HFFc6 (cell line): ENCODE measurements around the gene SNAPIN. TPM values are rescaled to one million over a fixed set of nuclear protein-coding genes. Genes with fewer than 3 reads are reported as not detected.

ENCODE experiments used
- DNase-seq: peaks from one replicate; pipeline ENCODE4 v3.0.0-alpha.2; 2018
- H3K27ac Mint-ChIP-seq: 2 replicates; pipeline ENCODE4 v1.8.0; 2020; ENCODE audit warnings: mild to moderate bottlenecking, mixed read lengths
- H3K27me3 Mint-ChIP-seq: 2 replicates; pipeline ENCODE4 v1.8.0; 2021; ENCODE audit warnings: mild to moderate bottlenecking, moderate library complexity, mixed read lengths; ENCODE audit not compliant: insufficient read depth
- H3K36me3 Mint-ChIP-seq: 2 replicates; pipeline ENCODE4 v1.8.0; 2021; ENCODE audit warnings: low read depth, mixed read lengths
- H3K4me1 Mint-ChIP-seq: 2 replicates; pipeline ENCODE4 v1.8.0; 2020; ENCODE audit warnings: low read depth, mixed read lengths
- H3K4me3 Mint-ChIP-seq: 2 replicates; pipeline ENCODE4 v1.8.0; 2020; ENCODE audit warnings: mild to moderate bottlenecking, moderate library complexity, mixed read lengths
- H3K9me3 Mint-ChIP-seq: 2 replicates; pipeline ENCODE4 v1.8.0; 2020; ENCODE audit warnings: mild to moderate bottlenecking, mixed read lengths
- CTCF ChIP-seq: fragments of 200-600 bp; sonication (generic); IDR thresholded peaks from 2 replicates; pipeline ENCODE4 v1.5.0; 2021; ENCODE audit warnings: antibody characterized with exemption, mild to moderate bottlenecking
- total RNA-seq, 6 experiments: library from RNA; stranded (reverse); fragmentation: NEBNext Ultra II Directional; extraction: Animal tissue kit (Norgen Biotek cat#: 25700); gene quantifications; 2 replicates in 1 of 6; 3 replicates in 5 of 6; pipeline ENCODE4 v1.2.3, GENCODE V29; 2021

The SNAPIN gene
- total RNA-seq, 6 experiments from 2014 or later = 40.7 to 46.7 (median 42.4) TPM

DNA sequence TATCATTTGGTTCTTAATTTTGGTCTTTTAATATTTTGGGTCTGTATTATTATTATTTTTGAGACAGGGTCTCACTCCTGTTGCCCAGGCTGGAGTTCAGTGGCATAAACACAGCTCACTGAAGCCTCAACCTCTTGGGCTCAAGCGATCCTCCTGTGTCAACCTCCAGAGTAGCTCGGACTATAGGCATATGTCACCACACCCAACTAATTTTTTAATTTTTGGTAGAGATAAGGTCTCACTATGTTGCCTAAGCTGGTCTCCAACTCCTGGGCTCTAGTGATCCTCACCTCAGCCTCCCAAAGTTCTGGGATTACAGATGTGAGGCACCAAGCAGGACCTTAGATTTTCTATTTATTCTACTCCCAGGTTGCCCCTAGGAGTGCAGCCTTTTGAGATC is 15.0 kb downstream of the SNAPIN start:
- Mint-ChIP-seq H3K9me3 (no peaks in the 10 kb centered on the region), H3K4me1 (peaks cover 31% of the 10 kb centered on the region), H3K27me3 (peaks cover 10% of the 10 kb centered on the region), H3K27ac (no peak overlapping the region), H3K4me3 (peak overlapping the region; percentile 60), H3K36me3 (no peaks in the 10 kb centered on the region; the same call in 1 of the 2 replicates)
- DNase-seq = no peak
- TF ChIP-seq CTCF = no peak

DNA sequence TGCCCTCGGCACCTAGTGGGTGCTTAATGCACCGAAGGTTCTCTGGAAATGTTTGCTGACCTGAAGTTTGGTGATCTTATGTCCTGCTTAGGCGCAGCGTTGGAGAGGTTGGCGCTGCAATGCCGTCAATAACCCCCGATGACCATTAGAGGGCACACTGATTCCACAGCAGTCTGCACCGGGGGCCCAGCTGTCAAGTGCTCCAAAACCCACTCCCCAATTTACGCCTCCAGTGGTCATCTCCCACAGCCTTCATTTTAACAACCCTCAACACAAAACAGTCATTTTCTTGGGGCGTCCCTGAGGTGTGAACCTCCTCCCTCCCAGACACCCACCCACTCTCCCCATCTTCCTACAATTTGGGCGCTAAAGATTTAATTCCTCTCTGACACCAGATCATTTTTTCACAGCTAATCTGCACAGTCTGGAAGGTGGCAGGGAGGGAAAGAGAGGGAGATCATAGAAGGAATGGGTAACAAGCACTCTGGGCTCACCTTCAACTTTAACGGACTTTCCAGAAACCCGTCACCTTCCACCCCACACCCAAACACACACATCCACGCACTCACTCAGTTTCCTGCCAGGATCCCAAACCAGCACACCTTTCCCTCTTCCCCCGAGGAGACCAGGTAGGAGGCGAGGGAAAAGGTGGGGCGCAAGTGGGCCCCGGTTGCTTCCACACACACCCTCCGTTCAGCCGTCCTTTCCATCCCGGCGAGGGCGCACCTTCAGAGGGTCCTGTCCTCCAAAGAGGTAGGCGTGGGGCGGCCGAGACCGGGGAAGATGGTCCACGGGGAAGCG is 19.4 kb downstream of the SNAPIN start:
- H3K27me3 Mint-ChIP-seq = peaks cover 43% of the 10 kb centered on the region
- no peak for DNase-seq

DNA sequence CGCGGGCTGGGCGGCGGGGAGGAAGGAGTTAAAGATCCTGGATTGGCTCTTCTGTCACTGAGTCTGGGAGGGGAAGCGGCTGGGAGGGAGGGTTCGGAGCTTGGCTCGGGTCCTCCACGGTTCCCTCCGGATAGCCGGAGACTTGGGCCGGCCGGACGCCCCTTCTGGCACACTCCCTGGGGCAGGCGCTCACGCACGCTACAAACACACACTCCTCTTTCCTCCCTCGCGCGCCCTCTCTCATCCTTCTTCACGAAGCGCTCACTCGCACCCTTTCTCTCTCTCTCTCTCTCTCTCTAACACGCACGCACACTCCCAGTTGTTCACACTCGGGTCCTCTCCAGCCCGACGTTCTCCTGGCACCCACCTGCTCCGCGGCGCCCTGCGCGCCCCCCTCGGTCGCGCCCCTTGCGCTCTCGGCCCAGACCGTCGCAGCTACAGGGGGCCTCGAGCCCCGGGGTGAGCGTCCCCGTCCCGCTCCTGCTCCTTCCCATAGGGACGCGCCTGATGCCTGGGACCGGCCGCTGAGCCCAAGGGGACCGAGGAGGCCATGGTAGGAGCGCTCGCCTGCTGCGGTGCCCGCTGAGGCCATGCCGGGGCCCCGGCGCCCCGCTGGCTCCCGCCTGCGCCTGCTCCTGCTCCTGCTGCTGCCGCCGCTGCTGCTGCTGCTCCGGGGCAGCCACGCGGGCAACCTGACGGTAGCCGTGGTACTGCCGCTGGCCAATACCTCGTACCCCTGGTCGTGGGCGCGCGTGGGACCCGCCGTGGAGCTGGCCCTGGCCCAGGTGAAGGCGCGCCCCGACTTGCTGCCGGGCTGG is 20.2 kb downstream of the SNAPIN start, which contains the start of gene NPR1:
Gene NPR1 (plus strand): TSS at position 170 of the 818 bp plus-strand sequence. CDS start 421 bp downstream, at position 591.
- no peak for DNase-seq
- H3K27me3 Mint-ChIP-seq = peaks cover 43% of the 10 kb centered on the region

More for the DNA sequence above, 19.4 kb downstream of the SNAPIN start:
- Mint-ChIP-seq H3K36me3 (no peaks in the 10 kb centered on the region), H3K27ac (no peak overlapping the region), H3K9me3 (no peaks in the 10 kb centered on the region), H3K4me1 (peaks cover 21% of the 10 kb centered on the region), H3K4me3 (peak overlapping the region; percentile 85)
- peak; percentile 90 for TF ChIP-seq CTCF

DNA sequence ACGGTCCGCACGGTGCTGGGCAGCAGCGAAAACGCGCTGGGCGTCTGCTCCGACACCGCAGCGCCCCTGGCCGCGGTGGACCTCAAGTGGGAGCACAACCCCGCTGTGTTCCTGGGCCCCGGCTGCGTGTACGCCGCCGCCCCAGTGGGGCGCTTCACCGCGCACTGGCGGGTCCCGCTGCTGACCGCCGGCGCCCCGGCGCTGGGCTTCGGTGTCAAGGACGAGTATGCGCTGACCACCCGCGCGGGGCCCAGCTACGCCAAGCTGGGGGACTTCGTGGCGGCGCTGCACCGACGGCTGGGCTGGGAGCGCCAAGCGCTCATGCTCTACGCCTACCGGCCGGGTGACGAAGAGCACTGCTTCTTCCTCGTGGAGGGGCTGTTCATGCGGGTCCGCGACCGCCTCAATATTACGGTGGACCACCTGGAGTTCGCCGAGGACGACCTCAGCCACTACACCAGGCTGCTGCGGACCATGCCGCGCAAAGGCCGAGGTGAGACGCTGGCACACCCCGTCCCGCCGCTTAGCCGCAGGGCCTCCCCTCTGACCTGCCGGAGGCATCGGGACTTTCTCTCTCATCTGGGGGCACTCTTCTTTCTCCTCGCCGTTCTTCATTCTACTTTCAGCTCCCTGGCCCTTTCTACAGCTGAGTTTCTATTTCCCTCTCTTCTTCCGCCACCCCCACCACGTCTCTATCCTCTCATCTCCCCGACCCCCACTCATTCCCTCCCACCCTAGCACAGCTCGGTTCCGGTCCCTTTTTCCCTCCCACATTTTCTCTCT is 21.0 kb downstream of the SNAPIN start:
- H3K36me3 Mint-ChIP-seq = no peaks in the 10 kb centered on the region
- H3K4me3 Mint-ChIP-seq = peak overlapping the region; percentile 63
- TF ChIP-seq CTCF = peak; percentile 34; the same call in 1 of the 2 replicates
- DNase-seq = no peak
- peaks cover 29% of the 10 kb centered on the region for H3K4me1 Mint-ChIP-seq
- H3K27me3 Mint-ChIP-seq = peaks cover 43% of the 10 kb centered on the region
- H3K9me3 Mint-ChIP-seq = no peaks in the 10 kb centered on the region
- H3K27ac Mint-ChIP-seq = no peak overlapping the region

More for the DNA sequence above, 20.2 kb downstream of the SNAPIN start, which contains the start of gene NPR1:
- H3K36me3 Mint-ChIP-seq = no peaks in the 10 kb centered on the region
- H3K9me3 Mint-ChIP-seq = no peaks in the 10 kb centered on the region
- no peak for TF ChIP-seq CTCF
- H3K4me3 Mint-ChIP-seq = peak within 1 kb of the TSS; percentile 85
- H3K4me1 Mint-ChIP-seq = peaks cover 24% of the 10 kb centered on the region
- H3K27ac Mint-ChIP-seq = no peak within 1 kb of the TSS

GRCh38 chr1:153680120-153680403 is 21.6 kb downstream of the SNAPIN start:
- no peak for TF ChIP-seq CTCF
- peaks cover 45% of the 10 kb centered on the region for H3K27me3 Mint-ChIP-seq
- H3K4me3 Mint-ChIP-seq = peak overlapping the region; percentile 63; the same call in 1 of the 2 replicates
- DNase-seq = no peak
- H3K27ac Mint-ChIP-seq = no peak overlapping the region
- H3K9me3 Mint-ChIP-seq = no peaks in the 10 kb centered on the region
- peaks cover 29% of the 10 kb centered on the region for H3K4me1 Mint-ChIP-seq
- no peaks in the 10 kb centered on the region for H3K36me3 Mint-ChIP-seq
